Muscle of back (tissue), 11 donors: ENCODE measurements around the gene LGR4. TPM values are rescaled to one million over a fixed set of nuclear protein-coding genes. Genes with fewer than 3 reads are reported as not detected.
"Not testable (repeated sequence)": the region's sequence is repeated elsewhere in the genome, so short reads cannot be mapped to it uniquely, and the experiment has no call there.

Experiments
- DNase-seq, 3 donors: peaks; one replicate each; pipeline versions ENCODE4 v3.0.0 to v3.0.0-alpha.2; 2013
- polyA plus RNA-seq, 10 donors: library from polyadenylated mRNA; unstranded; fragments of 120-200 nt; gene quantifications; one replicate each; pipeline ENCODE4 v1.2.1, GENCODE V29; 2013; ENCODE audit not compliant: insufficient read length in 10 of 10

Gene LGR4
- polyA plus RNA-seq, 10 donors = 26.3 to 41.0 (median 28.5) TPM

DNA sequence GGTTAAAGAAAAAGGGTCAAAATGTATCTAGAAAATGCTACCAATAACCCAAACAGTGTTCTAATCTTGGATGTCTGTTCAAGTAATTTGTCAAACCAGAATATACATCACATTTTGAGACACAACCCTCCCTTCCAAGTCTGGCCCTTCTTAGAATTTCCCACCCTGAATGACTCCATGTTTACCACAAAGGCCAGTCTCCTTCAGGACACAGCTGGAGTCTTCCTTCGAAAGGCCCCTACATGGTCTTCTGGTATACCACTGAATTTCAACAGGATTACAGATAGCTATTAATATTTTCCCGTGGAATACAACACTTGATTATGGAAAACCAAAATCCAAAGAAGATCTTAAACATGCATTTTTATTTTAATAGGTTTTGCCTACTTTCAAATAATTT lies 119.8 kb downstream of the LGR4 start:
- DNase-seq = no peak

DNA sequence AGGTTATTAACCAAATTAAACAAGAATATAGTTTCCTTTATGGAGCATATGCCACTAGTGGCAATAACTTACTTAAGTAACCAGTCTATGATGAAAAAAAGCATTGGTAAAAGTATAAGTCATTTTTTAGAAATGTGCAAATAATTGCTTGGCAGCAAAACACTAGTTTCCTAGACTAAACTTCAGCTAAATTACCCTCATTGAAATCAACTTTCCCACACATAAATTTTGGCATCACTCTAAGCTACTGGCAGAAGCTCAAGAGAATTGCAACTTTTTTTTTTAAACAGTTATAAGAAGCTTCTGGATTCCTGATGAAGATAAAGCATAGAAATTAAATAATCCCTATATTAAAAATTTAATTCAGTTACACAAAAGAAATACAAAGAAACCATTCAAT lies 122.1 kb downstream of the LGR4 start:
- peak; percentile 31 to 45 (median 40) for DNase-seq

DNA sequence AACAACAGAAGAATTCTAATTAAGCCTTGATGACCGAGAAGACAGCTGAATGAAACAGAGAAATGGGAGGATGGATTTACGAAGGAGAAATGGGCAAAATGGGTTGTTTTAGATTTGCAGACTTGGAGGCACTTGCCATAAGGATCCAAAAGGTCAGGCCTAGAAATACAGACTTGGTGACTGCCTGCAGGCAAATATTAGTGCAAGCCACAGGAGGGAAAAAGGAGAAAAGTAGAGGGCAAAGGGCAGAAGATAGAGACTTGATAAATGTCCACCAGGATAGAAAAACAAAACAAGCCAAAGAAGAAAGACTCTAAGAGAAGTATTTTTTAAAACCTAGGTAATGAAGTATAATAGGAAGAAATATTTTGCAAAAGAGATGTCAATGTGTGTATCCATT lies 122.7 kb downstream of the LGR4 start:
- DNase-seq = no peak

DNA sequence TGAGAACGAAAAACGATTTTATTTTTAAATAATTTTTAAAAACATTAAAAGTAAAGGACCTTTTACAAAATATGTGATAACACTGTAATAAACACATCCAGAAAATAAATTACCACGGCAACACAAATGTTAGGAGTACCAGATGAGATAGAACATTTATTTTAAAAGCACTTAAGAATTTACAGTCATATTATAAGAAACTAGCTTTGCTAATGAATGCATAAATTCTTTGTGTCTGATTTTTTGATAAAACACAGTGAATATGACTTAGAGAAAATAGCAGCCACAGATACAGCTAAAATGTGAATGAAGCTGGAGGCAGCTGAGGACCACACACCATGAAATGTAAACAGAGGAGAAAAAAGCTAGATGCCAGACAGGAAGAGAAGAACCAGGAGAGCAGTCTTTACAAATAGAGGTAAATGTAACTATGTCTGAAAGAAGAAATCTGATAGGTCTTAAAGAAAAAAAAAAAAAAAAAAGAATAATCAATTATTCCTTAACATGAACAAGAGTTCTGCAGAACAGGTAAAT lies 124.2 kb downstream of the LGR4 start:
- no peak for DNase-seq

DNA sequence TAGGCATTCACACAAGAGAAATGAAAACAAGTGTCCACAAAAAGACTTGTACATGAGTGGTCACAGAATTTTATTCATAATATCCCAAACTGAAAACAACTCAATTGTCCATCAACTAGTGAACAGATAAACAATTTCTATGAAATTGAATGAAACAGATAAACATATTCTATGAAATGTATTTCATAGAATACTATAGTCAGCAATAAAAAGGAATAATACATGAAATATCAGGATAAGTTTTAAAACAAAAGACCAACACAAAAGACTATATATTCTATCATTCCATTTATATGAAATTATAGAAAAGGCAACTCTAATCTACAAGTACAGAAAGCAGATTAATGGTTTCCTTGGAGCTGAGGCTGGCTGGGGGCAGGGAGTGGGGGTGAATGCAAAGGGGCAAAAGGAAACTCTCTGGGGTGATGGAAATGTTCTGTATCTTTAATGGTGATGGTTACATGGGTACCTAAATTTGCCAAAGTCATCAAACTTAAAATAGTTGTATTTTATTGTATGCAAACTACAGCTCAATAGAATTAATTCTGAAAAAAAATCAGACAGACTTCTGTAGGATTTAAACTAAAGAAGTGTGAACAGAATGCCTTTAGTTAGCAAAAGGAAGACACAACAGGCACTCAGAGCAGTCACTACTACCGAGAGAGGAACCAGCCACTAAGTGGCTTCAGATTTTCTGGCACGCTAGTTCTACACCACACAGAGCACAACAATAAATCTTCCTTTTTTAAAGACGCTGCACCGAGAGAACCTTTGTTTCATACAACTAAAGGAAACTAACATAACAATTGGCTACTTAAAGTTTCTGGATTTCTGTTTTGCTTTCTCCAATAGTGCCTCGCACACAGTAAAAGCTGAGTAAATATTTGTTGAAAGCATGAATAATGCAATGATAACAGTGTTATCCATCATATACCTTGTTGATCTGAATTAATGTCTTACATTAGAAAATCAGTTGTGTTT lies 124.9 kb downstream of the LGR4 start:
- DNase-seq = no peak

DNA sequence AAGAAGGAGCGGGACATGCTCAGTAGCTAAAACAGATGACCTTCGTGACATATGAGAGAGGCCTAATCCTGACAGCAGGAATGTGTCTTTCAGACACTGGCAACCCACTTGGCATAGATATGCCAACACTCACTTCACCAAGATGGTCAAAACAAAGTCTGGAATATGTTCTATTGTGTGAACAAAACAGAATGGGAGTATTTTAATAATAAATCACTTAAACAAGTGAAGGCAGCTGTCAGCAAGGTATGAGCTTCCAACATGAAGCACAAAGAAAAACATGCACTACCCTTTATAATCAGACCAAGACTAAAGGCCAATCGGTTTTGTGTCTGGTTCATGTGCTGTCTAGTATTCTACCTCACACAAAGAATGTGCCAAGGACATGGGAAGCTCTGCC lies 132.6 kb downstream of the LGR4 start:
- DNase-seq = no peak

DNA sequence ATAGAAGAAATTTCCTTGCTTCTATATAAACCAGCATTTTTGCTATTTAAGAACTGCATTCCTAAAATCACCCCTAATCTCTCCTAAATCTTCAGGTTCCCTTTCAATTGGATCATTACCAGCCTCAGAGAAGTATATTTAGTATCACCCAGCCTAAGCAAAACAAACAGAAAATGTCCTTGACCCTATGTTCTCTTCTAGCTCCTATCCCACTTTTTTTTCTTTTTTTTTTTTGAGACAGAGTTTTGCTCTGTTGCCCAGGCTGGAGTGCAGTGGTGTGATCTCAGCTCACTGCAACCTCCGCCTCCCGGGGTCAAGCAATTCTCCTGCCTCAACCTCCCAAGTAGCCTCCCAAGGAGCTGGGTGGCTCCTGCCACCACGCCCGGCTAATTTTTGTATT lies 137.8 kb downstream of the LGR4 start:
- not testable (repeated sequence) for DNase-seq

DNA sequence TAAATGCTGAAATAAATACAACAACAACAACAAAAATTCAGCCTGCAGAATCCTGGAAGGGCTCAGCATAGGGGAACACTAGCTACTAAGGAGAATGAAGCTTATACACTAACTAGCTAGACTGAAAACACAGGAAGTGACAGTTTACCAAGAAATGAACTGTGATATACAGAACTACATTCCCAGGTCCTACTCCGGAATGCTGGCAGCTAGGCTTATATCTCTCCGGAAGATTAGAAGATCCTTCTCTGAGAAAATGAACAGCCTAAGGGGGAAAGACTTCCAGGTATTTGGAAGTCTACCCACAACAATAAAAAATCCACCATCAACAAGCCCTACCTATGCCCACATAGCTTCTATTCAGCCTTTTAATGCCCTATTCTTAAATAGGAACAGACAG lies 140.6 kb downstream of the LGR4 start:
- DNase-seq = peak in 1 of 3 donors; percentile 31

DNA sequence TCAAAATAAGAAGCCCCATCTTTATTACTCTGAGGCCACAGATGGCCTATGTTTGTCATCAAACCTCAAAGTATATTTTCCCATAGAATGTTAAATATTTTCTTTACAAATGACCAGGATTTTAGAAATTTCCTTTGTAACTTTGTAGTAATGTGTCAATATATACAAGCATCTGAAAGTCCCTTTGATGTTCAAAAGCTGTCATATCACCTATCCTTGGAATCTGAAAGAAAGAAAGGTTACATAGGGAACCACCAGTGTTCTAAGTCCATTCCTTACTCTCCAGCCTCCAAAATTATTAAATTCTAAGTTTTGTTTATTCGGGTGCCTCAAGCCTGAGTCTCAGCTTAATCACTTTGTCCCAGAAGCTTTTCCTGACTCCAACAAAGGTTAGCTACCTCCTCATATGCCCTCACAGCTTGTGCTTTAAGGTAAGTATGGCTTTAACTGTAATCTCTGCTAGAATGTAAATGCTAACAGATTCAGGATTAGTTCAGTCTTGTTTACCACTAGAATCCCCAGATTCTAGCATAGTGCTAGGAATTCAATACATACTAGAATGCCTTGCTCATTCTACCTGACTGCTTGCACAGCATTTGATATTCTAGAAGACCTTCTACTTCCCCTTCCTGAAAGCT lies 141.8 kb downstream of the LGR4 start:
- no peak for DNase-seq

DNA sequence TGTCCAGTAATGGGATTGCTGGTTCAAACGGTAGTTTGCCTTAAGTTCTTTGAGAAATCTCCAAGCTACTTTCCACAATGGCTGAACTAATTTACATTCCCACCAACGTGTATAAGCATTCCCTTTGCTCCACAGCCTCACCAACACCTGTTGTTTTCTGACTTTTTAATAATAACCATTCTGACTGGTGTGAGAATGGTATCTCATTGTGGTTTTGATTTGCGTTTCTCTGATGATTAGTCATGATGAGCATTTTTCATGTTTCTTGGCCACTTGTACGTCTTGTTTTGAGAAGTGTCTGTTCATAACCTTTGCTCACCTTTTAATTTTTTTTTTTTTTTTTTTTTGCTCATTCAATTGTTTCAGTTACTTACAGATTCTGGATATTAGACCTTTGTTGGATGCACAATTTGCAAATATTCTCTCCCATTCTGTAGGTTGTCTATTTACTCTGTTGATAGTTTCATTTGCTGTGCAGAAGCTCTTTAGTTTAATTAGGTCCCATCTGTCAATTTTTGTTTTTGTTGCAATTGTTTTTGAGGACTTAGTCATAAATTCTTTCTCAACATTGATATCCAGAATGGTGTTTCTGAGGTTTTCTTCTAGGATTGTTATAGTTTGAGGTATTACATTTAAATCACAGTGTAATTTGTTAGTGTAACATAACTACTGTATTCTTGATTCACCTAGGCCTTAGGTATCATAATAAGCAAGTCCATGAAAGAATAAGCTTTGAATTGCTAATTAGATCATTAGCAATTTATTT lies 142.5 kb downstream of the LGR4 start:
- no peak for DNase-seq

DNA sequence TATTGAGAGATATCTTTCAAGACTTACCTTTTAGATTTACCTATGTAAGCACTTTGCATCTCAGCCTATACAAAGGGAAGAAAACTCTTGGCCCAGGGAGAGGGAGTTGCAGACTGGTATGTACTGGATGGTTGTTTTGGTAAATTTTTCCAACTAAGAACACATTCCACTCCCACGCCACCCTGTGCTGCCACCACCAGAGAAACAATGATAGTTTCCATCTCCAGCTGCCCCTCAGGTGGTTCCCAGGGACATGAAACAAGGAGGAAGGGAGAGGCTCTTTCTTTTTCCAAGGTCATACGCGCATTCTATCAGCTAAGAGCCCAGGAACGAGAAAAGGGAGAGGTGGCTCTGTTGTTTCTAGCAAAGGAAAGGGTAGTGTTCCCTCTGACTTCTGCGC lies 144.0 kb downstream of the LGR4 start:
- no peak for DNase-seq

DNA sequence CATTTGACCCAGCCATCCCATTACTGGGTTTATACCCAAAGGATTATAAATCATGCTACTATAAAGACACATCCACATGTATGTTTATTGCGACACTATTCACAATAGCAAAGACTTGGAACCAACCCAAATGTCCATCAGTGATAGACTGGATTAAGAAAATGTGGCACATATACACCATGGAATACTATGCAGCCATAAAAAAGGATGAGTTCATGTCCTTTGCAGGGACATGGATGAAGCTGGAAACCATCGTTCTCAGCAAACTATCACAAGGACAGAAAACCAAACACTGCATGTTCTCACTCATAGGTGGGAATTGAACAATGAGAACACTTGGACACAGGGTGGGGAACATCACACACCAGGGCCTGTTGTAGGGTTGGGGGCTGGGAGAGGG lies 145.5 kb downstream of the LGR4 start:
- DNase-seq = not testable (repeated sequence)

DNA sequence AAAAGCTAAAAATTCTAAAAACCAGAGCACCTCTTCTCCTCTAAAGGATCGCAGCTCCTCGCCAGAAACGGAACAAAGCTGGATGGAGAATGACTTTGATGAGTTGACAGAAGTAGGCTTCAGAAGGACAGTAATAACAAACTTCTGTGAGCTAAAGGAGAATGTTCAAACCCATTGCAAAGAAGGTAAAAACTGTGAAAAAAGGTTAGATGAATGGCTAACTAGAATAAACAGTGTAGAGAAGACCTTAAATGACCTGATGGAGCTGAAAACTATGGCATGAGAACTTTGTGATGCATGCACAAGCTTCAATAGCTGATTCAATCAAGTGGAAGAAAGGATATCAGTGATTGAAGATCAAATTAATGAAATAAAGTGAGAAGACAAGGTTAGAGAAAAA lies 150.4 kb downstream of the LGR4 start:
- DNase-seq = not testable (repeated sequence)

DNA sequence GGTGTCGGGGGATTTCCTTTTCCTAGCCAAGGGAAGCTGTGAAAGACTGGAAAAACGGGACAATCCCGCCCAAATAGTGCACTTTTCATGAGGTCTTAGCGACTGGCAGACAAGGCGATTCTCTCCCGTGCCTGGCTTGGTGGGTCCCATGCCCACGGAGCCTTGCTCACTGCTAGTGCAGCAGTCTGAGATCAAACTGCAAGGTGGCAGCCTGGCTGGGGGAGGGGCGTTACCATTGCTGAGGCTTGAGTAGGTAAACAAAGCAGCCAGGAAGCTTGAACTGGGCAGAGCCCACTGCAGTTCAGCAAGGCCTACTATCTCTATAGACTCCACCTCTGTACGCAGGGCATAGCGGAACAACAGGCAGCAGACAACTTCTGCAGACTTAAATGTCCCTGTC lies 151.2 kb downstream of the LGR4 start:
- not testable (repeated sequence) for DNase-seq

DNA sequence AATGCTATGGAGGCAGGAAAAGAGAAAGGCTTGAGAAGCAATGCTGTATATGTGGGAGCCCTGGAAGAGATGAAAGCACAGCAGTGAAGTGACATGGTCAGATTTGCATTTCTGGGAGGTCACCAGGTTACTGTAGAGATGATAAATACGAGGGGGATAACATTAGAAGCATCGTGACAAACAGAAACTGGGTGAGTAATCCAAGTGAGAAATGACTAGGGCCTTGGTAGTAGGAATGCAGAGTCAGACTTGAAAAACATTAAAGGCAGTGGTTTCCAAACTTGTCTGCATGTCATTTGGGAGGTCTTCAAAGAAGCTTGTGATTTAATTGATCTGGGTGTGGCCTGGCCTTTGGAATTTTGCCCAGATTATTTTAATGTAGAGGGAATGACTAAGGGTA lies 153.5 kb downstream of the LGR4 start:
- peak in 1 of 3 donors; percentile 80 for DNase-seq

DNA sequence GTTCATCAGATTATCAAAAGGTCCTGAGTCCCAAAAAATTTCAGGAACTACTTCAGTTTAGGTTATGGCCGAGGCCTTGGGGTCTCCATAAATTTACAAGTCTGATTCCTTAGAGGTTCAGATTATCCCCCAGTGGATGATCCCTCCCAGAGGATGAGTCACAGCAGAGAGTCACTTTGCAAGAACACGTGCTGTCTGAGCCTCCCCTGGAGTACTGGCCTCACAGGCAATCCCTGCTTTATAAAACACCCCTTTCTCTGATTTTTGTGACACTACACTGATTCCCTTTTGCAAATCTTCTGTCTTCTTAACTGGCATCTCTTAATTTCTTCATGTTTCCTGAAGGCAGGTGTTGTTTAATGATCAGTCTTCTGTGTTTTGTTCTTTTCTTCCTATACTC lies 154.8 kb downstream of the LGR4 start:
- peak in 1 of 3 donors; percentile 41 for DNase-seq

Other genes with a start within 250 kb of the LGR4 start
- 10 to 100 TPM; 11.0 to 29.5 (median 15.5) TPM for gene CCDC34, start 109.6 kb downstream of the LGR4 start, polyA plus RNA-seq
- gene LIN7C, start 34.0 kb upstream of the LGR4 start, polyA plus RNA-seq = 10 to 100 TPM in 9 of 10 donors, 1 to 10 TPM in 1; 8.9 to 17.7 (median 13.4) TPM
- 1 to 10 TPM in 8 of 10 donors, under 1 TPM in 2; 0.83 to 2.3 (median 1.3) TPM for gene BDNF, start 227.7 kb upstream of the LGR4 start, polyA plus RNA-seq